Aorta (tissue), 5 donors: ENCODE measurements around the gene HRNR. TPM values are rescaled to one million over a fixed set of nuclear protein-coding genes. Genes with fewer than 3 reads are reported as not detected.
"Not testable (repeated sequence)": the region's sequence is repeated elsewhere in the genome, so short reads cannot be mapped to it uniquely, and the experiment has no call there.

Source experiments
- ATAC-seq: fragments of 200-7000 bp; cut with Tn5 transposase; one replicate; pipeline ENCODE4 v1.9.1; 2022; ENCODE audit warnings: moderate library complexity; ENCODE audit not compliant: low FRiP score
- DNase-seq, 2 donors: peaks; one replicate each; pipeline ENCODE4 v3.0.0-alpha.2; 2020
- H3K27ac ChIP-seq, 2 donors: one replicate each; pipeline ENCODE4 v1.5.1; 2013; ENCODE audit warnings: low read length in 2 of 2, mild to moderate bottlenecking in 2 of 2, moderate library complexity in 2 of 2, control low read depth in 1 of 2, inconsistent platforms in 1 of 2, low read depth in 1 of 2
- H3K27me3 ChIP-seq, 2 donors: one replicate each; pipeline ENCODE4 v1.6.1; 2013; ENCODE audit warnings: control low read depth in 1 of 2, low read length in 1 of 2, mild to moderate bottlenecking in 1 of 2, moderate library complexity in 1 of 2; ENCODE audit not compliant: insufficient read depth in 2 of 2, control insufficient read depth in 1 of 2
- H3K36me3 ChIP-seq, 2 donors: one replicate each; pipeline ENCODE4 v1.6.1; 2013; ENCODE audit warnings: control low read depth in 1 of 2, low read length in 1 of 2, mild to moderate bottlenecking in 1 of 2; ENCODE audit not compliant: insufficient read depth in 2 of 2, control insufficient read depth in 1 of 2
- H3K4me1 ChIP-seq, 2 donors: one replicate each; pipeline ENCODE4 v1.6.1; 2013; ENCODE audit warnings: low read length in 2 of 2, control low read depth in 1 of 2, mild to moderate bottlenecking in 1 of 2, moderate library complexity in 1 of 2; ENCODE audit not compliant: insufficient read depth in 2 of 2, control insufficient read depth in 1 of 2
- H3K4me3 ChIP-seq, 2 donors: one replicate each; pipeline ENCODE4 v1.5.1; 2013; ENCODE audit warnings: low read length in 2 of 2, control low read depth in 1 of 2, mild to moderate bottlenecking in 1 of 2
- H3K9me3 ChIP-seq: one replicate; pipeline ENCODE4 v1.6.1; 2013; ENCODE audit warnings: mild to moderate bottlenecking, low read length; ENCODE audit not compliant: control insufficient read depth
- WGBS, 2 donors: extraction: QIAGEN DNeasy Blood & Tissue Kit; methylation state at CpG; one replicate each; pipeline ENCODE4 v1.1.7; 2013; 5-methylcytosine and 5-hydroxymethylcytosine counted together
- intact Hi-C, 2 donors: fragments of 100-400 bp; cut with DNase I; formaldehyde crosslinking; loops; one replicate each; pipeline versions ENCODE4 v1.14.2 to v1.15.0; 2022
- long read RNA-seq, 2 donors: library from polyadenylated mRNA; unstranded; transcript quantifications; one replicate each; pipeline ENCODE4 v2.0.0, GENCODE V29; 2020 to 2021
- polyA plus RNA-seq, 2 donors: library from polyadenylated mRNA; stranded (reverse); fragments of 200-250 nt; gene quantifications; one replicate each; pipeline ENCODE4 v1.2.3, GENCODE V29; 2013
- total RNA-seq, 2 donors: library from RNA; stranded (reverse); fragmentation: NEBNext Ultra II Directional; extraction: Animal tissue kit (Norgen Biotek cat#: 25700); gene quantifications; one replicate each; pipeline ENCODE4 v1.2.1, GENCODE V29; 2021
- donor health status: healthy with polysubstance abuse.
- donor health status: Bipolar disorder and iron deficiency.
- donor health status: DM: no; HTN: no; CAD: no.
- donor health status: DM: no; HTN: no; CAD: no.
- donor health status: DM: yes; HTN: yes; CAD: no.

Gene HRNR
- total RNA-seq (not detected), polyA plus RNA-seq (not detected)
- long read RNA-seq, donor 1: 0 reads
- long read RNA-seq, donor 2: 0 reads

DNA sequence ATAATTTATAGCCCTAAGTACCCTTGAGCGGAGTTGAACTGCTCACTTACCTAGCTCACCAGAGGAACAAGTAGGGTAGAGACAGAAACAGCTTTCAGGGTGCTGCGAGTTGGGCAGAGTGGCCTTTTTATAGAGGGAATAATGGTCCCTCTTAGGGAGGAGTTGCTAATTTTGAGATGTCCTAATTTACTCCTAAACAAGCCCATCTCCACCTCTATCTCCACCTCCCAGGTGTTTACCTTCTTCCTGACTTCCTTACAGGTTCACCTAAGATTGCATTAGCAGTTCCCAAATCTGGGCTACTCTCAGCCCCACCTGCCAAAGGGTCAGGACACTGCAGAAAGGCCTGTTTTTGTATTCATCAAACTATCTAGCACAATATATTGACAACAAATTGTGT is at the start of gene HRNR:
Gene HRNR (minus strand): TSS at position 101 of the 400 bp plus-strand sequence. CDS start 940 bp downstream, outside the sequence.
- no peak within 1 kb of the TSS for H3K27ac ChIP-seq
- DNase-seq: no peak
- 80 to 84% methylated on average over 2 of the region's 2 CpGs for WGBS, 2 donors
- no peaks in the 10 kb centered on the region for H3K36me3 ChIP-seq
- H3K4me1 ChIP-seq: no peaks in the 10 kb centered on the region
- no peak for ATAC-seq
- peaks cover 3% of the 10 kb centered on the region for H3K9me3 ChIP-seq
- no peak within 1 kb of the TSS for H3K4me3 ChIP-seq
- intact Hi-C loops: no loop called here
- H3K27me3 ChIP-seq: no peaks in the 10 kb centered on the region

DNA sequence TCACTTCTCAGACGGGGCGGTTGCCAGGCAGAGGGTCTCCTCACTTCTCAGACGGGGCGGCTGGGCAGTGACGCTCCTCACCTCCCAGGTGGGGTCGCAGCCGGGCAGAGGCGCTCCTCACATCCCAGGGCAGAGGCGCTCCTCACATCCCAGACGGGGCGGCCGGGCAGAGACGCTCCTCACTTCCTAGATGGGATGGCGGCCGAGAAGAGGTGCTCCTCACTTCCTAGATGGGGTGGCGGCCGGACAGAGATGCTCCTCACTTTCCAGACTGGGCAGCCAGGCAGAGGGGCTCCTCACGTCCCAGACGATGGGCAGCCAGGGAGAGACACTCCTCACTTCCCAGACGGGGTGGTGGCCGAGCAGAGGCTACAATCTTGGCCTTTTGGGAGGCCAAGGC is 32.4 kb upstream of the HRNR start:
- H3K4me1 ChIP-seq, intact Hi-C loops, H3K9me3 ChIP-seq, H3K27ac ChIP-seq, ATAC-seq, H3K36me3 ChIP-seq, H3K27me3 ChIP-seq, H3K4me3 ChIP-seq: not testable (repeated sequence)
- 80 to 87% methylated on average over 17 to 21 of the region's 21 CpGs for WGBS, 2 donors
- DNase-seq: peak in 1 of 2 donors; percentile 57

DNA sequence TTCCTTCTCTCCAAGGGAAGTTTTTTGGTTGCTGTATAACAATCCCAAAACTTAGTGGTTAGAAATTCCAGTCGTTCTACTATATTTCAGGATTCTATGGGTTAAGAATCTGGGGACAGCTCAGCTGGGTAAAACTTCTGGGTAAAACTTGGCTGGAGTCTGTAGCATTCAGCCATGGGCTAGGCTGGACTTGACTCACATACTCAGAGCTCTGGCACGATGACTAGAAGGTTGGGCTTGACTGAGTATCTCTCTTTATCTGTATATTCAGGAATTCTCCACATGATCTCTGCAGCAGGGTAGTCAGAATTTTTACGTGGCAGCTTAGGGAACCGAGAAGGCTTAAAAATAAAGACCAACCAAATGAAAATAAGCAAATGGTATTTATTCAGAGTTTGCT is 28.2 kb upstream of the HRNR start:
- Histone ChIP-seq H3K4me1 (no peaks in the 10 kb centered on the region), H3K9me3 (no peaks in the 10 kb centered on the region), H3K27ac (no peak overlapping the region), H3K27me3 (no peaks in the 10 kb centered on the region), H3K4me3 (no peak overlapping the region), H3K36me3 (peaks cover 0 to 1% of the 10 kb centered on the region in 2 donors)
- intact Hi-C loops: no loop called here
- no peak for ATAC-seq
- no peak for DNase-seq
- 36 to 39% methylated on average over 4 of the region's 4 CpGs for WGBS, 2 donors

DNA sequence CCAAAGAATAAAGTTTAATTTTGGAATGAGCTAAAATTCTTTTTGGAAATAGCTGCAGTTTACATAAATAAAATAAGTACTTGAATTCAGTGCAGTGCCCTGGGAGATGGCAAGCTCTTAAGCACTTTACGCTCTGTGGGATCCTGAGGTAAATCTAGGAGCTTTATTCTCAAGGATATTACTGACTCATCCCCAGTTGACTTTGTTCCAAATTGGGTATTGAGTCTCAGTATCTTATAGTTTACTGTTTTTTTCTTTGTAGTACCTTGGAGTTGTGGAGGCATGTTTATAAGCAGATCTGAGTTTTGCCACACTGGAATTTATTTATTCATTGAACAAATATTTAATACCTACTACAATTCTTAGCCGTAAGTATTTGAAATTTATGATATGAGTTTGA is 27.4 kb upstream of the HRNR start:
- peaks cover 0 to 1% of the 10 kb centered on the region in 2 donors for H3K36me3 ChIP-seq
- ATAC-seq (no peak), DNase-seq (no peak)
- H3K4me1 ChIP-seq: no peaks in the 10 kb centered on the region
- no peak overlapping the region for H3K27ac ChIP-seq
- intact Hi-C loops: no loop called here
- no peaks in the 10 kb centered on the region for H3K9me3 ChIP-seq
- no peak overlapping the region for H3K4me3 ChIP-seq
- no peaks in the 10 kb centered on the region for H3K27me3 ChIP-seq
- 41 to 72% methylated on average over 2 of the region's 2 CpGs for WGBS, 2 donors

DNA sequence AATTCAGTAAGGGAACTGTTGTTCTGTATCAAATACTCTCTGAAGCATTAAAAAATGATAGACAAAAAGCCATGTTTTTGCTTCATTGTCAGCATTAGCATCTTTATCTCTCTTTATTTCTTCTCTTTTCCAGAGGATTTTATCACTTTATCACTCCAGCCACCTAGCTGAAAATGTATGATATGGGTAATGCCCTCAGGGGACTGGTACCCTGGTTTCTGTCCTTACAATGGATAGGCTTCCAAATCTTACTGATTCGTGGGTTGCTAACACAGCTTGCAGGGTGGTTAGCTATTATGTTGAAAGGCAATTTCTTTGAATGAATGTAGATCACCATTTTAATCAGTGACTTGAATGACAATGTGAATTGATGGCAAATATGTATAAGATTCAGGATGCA is 23.3 kb upstream of the HRNR start:
- ATAC-seq: no peak
- Histone ChIP-seq H3K36me3 (no peaks in the 10 kb centered on the region), H3K27me3 (no peaks in the 10 kb centered on the region), H3K4me1 (no peaks in the 10 kb centered on the region), H3K27ac (no peak overlapping the region), H3K4me3 (no peak overlapping the region), H3K9me3 (no peaks in the 10 kb centered on the region)
- 62 to 69% methylated on average over 1 of the region's 1 CpG for WGBS, 2 donors
- intact Hi-C loops: no loop called here
- no peak for DNase-seq

DNA sequence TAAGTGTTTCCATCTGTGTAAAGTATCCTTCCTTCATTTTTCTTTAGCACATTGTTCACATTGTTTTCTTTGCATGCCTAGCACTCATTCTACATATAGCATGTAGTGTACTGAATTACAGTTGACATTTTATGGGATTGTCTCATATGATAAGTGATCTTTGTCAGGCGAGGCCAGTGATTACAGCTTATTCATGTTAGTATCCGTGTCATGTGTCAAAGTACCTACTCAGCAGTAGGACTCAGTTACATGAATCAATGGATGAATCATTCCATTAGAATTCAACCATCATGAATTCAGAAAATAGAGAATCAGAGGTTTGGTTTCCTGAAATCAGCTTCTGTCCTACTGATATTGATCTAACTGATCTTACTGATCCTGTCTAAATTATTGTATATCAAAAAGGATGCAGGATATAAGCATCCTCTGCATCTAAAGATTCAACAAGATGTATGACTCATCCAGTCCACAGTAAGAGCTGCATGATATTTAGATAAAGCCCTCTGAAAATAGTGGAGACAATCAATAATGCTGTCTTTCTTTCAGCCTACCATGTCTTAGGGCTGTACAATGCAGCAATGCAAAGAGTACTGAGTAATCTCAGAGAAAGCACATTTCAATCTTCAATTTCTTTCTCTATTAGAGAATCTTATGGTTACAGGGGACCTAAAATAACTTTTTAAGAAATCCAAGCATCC is 20.7 kb upstream of the HRNR start:
- no peaks in the 10 kb centered on the region for H3K4me1 ChIP-seq
- intact Hi-C loops: no loop called here
- H3K27ac ChIP-seq: no peak overlapping the region
- DNase-seq (no peak), ATAC-seq (no peak)
- no peaks in the 10 kb centered on the region for H3K36me3 ChIP-seq
- H3K27me3 ChIP-seq: no peaks in the 10 kb centered on the region
- H3K9me3 ChIP-seq: no peaks in the 10 kb centered on the region
- H3K4me3 ChIP-seq: no peak overlapping the region
- WGBS, 2 donors: 78 to 91% methylated on average over 2 of the region's 2 CpGs

DNA sequence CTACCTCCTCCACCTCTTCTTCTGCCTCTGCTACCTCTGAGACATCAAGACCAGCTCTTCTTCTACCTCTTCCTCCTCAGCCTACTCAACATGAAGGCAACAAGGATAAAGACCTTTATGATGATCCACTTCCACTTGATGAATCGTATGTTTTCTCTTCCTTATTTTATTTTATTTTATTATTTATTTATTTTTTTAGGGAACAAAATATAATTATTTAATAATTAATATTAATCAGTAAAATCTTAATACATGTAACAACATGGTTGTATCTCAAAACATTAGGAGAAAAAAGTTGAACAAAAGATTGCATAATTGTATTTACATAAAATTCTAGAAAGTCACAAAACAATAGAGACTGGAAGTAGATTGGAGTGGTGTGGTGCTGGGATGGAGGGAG is 13.1 kb upstream of the HRNR start:
- ATAC-seq (no peak), DNase-seq (no peak)
- intact Hi-C loops: no loop called here
- Histone ChIP-seq H3K4me3 (no peak overlapping the region), H3K9me3 (no peaks in the 10 kb centered on the region), H3K36me3 (no peaks in the 10 kb centered on the region), H3K4me1 (no peaks in the 10 kb centered on the region), H3K27ac (no peak overlapping the region), H3K27me3 (no peaks in the 10 kb centered on the region)
- 86 to 89% methylated on average over 1 of the region's 1 CpG for WGBS, 2 donors

DNA sequence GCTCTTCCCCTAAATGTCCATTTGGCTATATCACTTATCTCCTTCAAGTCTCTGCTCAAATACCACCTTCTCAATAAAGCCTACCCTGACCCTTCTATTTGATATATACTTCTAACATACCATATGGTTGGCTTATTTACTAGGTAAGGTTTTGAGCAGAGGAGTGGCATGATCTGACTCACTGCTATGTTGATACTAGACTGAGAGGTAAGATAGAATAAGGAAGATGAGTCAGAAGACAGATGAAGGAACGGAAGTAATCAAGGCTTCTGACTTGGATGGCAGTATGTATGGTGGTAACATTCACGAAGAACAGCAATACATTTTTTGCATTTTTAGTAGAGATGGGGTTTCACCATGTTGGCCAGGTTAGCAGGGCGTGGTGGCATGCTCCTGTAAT is 4.8 kb upstream of the HRNR start:
- no peak overlapping the region for H3K27ac ChIP-seq
- DNase-seq (no peak), ATAC-seq (no peak)
- H3K4me3 ChIP-seq: no peak overlapping the region
- no peaks in the 10 kb centered on the region for H3K27me3 ChIP-seq
- 80 to 84% methylated on average over 3 of the region's 3 CpGs for WGBS, 2 donors
- H3K36me3 ChIP-seq: no peaks in the 10 kb centered on the region
- H3K9me3 ChIP-seq: peaks cover 2% of the 10 kb centered on the region
- H3K4me1 ChIP-seq: no peaks in the 10 kb centered on the region
- intact Hi-C loops: no loop called here

DNA sequence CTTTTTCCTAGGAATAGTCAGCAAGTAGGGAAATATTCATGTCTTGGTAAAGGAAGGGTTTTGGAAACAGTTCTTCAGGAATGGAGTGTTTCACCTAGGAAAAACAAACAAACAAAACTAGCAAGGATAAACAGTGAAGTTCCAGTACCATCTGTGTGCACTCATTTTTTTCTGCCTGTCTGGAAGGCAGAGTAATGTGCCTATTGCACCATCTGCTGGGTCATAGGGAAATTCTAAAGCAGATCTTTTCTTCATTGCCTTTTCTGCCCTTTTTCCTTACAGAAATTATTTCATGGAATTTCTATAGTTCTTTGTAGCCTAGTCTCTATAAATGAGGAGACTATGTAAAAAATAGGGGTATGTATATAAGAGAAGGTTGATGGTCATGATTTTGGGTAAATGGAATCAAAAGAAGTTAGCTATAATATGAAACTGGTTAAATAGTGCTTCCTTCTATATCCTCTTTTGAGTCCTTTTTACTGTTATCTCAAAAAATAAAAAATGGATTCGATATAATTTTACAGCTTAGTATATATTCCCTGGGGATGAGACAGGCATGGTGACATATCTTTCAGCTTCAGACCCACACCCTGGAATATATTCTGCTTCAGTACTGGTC is 3.4 kb upstream of the HRNR start:
- H3K9me3 ChIP-seq: peaks cover 2% of the 10 kb centered on the region
- no peak overlapping the region for H3K27ac ChIP-seq
- no peak for DNase-seq
- 85 to 87% methylated on average over 1 of the region's 1 CpG for WGBS, 2 donors
- H3K36me3 ChIP-seq: no peaks in the 10 kb centered on the region
- ATAC-seq: no peak
- intact Hi-C loops: no loop called here
- H3K4me1 ChIP-seq: no peaks in the 10 kb centered on the region
- no peak overlapping the region for H3K4me3 ChIP-seq
- no peaks in the 10 kb centered on the region for H3K27me3 ChIP-seq
